ENCODE results near the gene KCNA2. TPM values are rescaled to one million over a fixed set of nuclear protein-coding genes. Genes with fewer than 3 reads are reported as not detected.

The KCNA2 gene
- polyA plus RNA-seq, 1 donor (not counting 4 experiments of a cell fraction or from before 2014, with no cell fraction given): 0.03 TPM

- Histone ChIP-seq H3K4me1 (ENCODE audit: control insufficient read depth, extremely low read depth, insufficient read depth, low read length) (no peaks in the 10 kb centered on the region), H3K36me3 (ENCODE audit: control insufficient read depth in 2 of 2, extremely low read depth in 1 of 2, insufficient read depth in 2 of 2, low read length in 2 of 2) (no peaks in the 10 kb centered on the region), H4K20me1 (ENCODE audit: control insufficient read depth, extremely low read depth, insufficient read depth, low read length) (no peaks in the 10 kb centered on the region), H3K27me3 (ENCODE audit: control insufficient read depth, extremely low read depth, insufficient read depth, low read length) (peaks cover under 1% of the 10 kb centered on the region), H2AFZ (ENCODE audit: control insufficient read depth, low read length) (no peak overlapping the region), H3K79me2 (ENCODE audit: control insufficient read depth, insufficient read depth, low read length) (no peaks in the 10 kb centered on the region), H3K27ac (ENCODE audit: control insufficient read depth, insufficient read depth, low read length) (no peak overlapping the region), H3K4me2 (ENCODE audit: control insufficient read depth, extremely low read depth, insufficient read depth, low read depth, low read length) (no peak overlapping the region), H3K9ac (ENCODE audit: control insufficient read depth, extremely low read depth, insufficient read depth, low read length) (no peak overlapping the region), H3K9me1 (ENCODE audit: control insufficient read depth, extremely low read depth, insufficient read depth, low read length) (no peaks in the 10 kb centered on the region), H3K9me3 (ENCODE audit: control insufficient read depth, low read depth, low read length) (no peaks in the 10 kb centered on the region), H3K4me3 (ENCODE audit: control insufficient read depth in 2 of 3, extremely low read depth in 1 of 3, insufficient read depth in 2 of 3, low read depth in 1 of 3, low read length in 3 of 3) (no peak overlapping the region)
- TF ChIP-seq CTCF (optimal IDR thresholded peaks at IDR 0.05 in 1 of 3, IDR thresholded peaks at IDR 0.05 in 1 of 3, conservative IDR thresholded peaks at IDR 0.05 in 1 of 3; ENCODE audit: extremely low read depth in 1 of 3, insufficient read depth in 2 of 3, low read length in 3 of 3): no peak
- TF ChIP-seq EZH2 (IDR thresholded peaks at IDR 0.05; ENCODE audit: low read length): no peak
- dilution Hi-C loops (cut with MboI; ENCODE audit: extremely low pct_ligation_motif_present, low sequenced_read_pairs): no loop called here
- no peak for FAIRE-seq
- DNase-seq (ENCODE audit: low read depth, low spot score): no peak
These were observed 22.4 kb upstream of the KCNA2 start for GRCh38 chr1:110628323-110629105.

GRCh38 chr1:110627764-110628163 lies 21.6 kb upstream of the KCNA2 start:
- Histone ChIP-seq H3K9ac (ENCODE audit: control insufficient read depth, extremely low read depth, insufficient read depth, low read length) (no peak overlapping the region), H3K79me2 (ENCODE audit: control insufficient read depth, insufficient read depth, low read length) (no peaks in the 10 kb centered on the region), H4K20me1 (ENCODE audit: control insufficient read depth, extremely low read depth, insufficient read depth, low read length) (no peaks in the 10 kb centered on the region), H3K9me1 (ENCODE audit: control insufficient read depth, extremely low read depth, insufficient read depth, low read length) (no peaks in the 10 kb centered on the region), H2AFZ (ENCODE audit: control insufficient read depth, low read length) (no peak overlapping the region), H3K27me3 (ENCODE audit: control insufficient read depth, extremely low read depth, insufficient read depth, low read length) (peaks cover 2% of the 10 kb centered on the region), H3K4me1 (ENCODE audit: control insufficient read depth, extremely low read depth, insufficient read depth, low read length) (no peaks in the 10 kb centered on the region), H3K4me2 (ENCODE audit: control insufficient read depth, extremely low read depth, insufficient read depth, low read depth, low read length) (no peak overlapping the region), H3K27ac (ENCODE audit: control insufficient read depth, insufficient read depth, low read length) (no peak overlapping the region), H3K4me3 (ENCODE audit: control insufficient read depth in 2 of 3, extremely low read depth in 1 of 3, insufficient read depth in 2 of 3, low read depth in 1 of 3, low read length in 3 of 3) (no peak overlapping the region), H3K9me3 (ENCODE audit: control insufficient read depth, low read depth, low read length) (no peaks in the 10 kb centered on the region), H3K36me3 (ENCODE audit: control insufficient read depth in 2 of 2, extremely low read depth in 1 of 2, insufficient read depth in 2 of 2, low read length in 2 of 2) (no peaks in the 10 kb centered on the region)
- dilution Hi-C loops (cut with MboI; ENCODE audit: extremely low pct_ligation_motif_present, low sequenced_read_pairs): no loop called here
- FAIRE-seq (no peak), DNase-seq (ENCODE audit: low read depth, low spot score) (no peak)
- no peak for TF ChIP-seq CTCF (optimal IDR thresholded peaks at IDR 0.05 in 1 of 3, IDR thresholded peaks at IDR 0.05 in 1 of 3, conservative IDR thresholded peaks at IDR 0.05 in 1 of 3; ENCODE audit: extremely low read depth in 1 of 3, insufficient read depth in 2 of 3, low read length in 3 of 3)
- TF ChIP-seq EZH2 (IDR thresholded peaks at IDR 0.05; ENCODE audit: low read length): no peak

Data from keratinocyte (primary cell).